HG03460 (cell line): ENCODE results near the gene ACKR2.

Experiments
- ATAC-seq: cut with Tn5 transposase; IDR thresholded peaks from one replicate; pipeline ENCODE4 v1.9.1; 2021; ENCODE audit not compliant: unreplicated experiment

The ACKR2 gene

GRCh38 chr3:42884324-42884723, 75.1 kb downstream of the ACKR2 start:
- no peak for ATAC-seq

GRCh38 chr3:42886294-42886822, 77.1 kb downstream of the ACKR2 start:
- ATAC-seq = no peak

GRCh38 chr3:42887084-42887483, 77.8 kb downstream of the ACKR2 start:
- ATAC-seq = no peak

GRCh38 chr3:42891042-42891441, 81.8 kb downstream of the ACKR2 start:
- no peak for ATAC-seq

GRCh38 chr3:42892169-42892568, 82.9 kb downstream of the ACKR2 start:
- ATAC-seq = no peak

- ATAC-seq = no peak
Observed at GRCh38 chr3:42892807-42893206, 83.6 kb downstream of the ACKR2 start.

- ATAC-seq = no peak
Observed at GRCh38 chr3:42894698-42895579, 85.7 kb downstream of the ACKR2 start.

GRCh38 chr3:42895580-42895868, 86.3 kb downstream of the ACKR2 start:
- ATAC-seq = no peak

GRCh38 chr3:42898896-42899675, 89.8 kb downstream of the ACKR2 start:
- ATAC-seq = no peak

- ATAC-seq = no peak
Observed at GRCh38 chr3:42900226-42901072, 91.2 kb downstream of the ACKR2 start.

- no peak for ATAC-seq
Observed at GRCh38 chr3:42901073-42901415, 91.8 kb downstream of the ACKR2 start.

- ATAC-seq = no peak
Observed at GRCh38 chr3:42902257-42902656, 93.0 kb downstream of the ACKR2 start.

GRCh38 chr3:42904076-42904475, 94.8 kb downstream of the ACKR2 start:
- no peak for ATAC-seq

- no peak for ATAC-seq
Observed at GRCh38 chr3:42905740-42906069, 96.5 kb downstream of the ACKR2 start.

GRCh38 chr3:42906070-42906847, 97.0 kb downstream of the ACKR2 start, which contains the start of gene ZNF662:
Gene ZNF662, plus strand, starts transcription at chr3:42906142. Its CDS starts 1,973 bp downstream, at chr3:42908115.
- no peak for ATAC-seq

- ATAC-seq = no peak
Observed at GRCh38 chr3:42906848-42907183, 97.6 kb downstream of the ACKR2 start.

- ATAC-seq = no peak
Observed at GRCh38 chr3:42908675-42909074, 99.4 kb downstream of the ACKR2 start.

GRCh38 chr3:42911551-42911950, 102.3 kb downstream of the ACKR2 start:
- no peak for ATAC-seq

GRCh38 chr3:42914771-42915515, 105.7 kb downstream of the ACKR2 start:
- ATAC-seq = no peak
